ENCODE results near the gene CSMD2. TPM values are rescaled to one million over a fixed set of nuclear protein-coding genes. Genes with fewer than 3 reads are reported as not detected.

CSMD2 gene
- total RNA-seq, 1 donor from 2014 or later, result 0.98 TPM

DNA sequence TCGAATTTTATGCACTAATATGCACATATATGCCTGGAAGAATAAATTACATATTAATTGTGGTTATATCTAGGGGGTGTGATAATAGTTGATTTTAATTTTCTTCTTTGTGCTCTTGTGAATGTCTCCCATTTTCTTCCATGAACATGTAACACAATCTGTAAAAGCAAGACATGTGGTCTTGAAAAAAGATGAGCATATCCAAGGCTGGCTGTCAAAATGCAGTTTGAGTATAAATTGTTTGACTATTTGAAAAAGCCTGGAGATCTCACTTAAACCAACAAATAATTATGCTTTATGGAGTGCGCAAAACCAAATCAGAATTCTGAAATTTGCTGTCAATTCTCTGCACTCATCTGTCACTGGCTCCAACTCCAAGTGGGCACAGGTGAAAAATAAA, 157.3 kb downstream of the CSMD2 start:
- no peak for DNase-seq (ENCODE audit: low read depth)
- no peak overlapping the region for H3K4me3 ChIP-seq (ENCODE audit: low read depth, low read length)
- TF ChIP-seq, protein P1, sequence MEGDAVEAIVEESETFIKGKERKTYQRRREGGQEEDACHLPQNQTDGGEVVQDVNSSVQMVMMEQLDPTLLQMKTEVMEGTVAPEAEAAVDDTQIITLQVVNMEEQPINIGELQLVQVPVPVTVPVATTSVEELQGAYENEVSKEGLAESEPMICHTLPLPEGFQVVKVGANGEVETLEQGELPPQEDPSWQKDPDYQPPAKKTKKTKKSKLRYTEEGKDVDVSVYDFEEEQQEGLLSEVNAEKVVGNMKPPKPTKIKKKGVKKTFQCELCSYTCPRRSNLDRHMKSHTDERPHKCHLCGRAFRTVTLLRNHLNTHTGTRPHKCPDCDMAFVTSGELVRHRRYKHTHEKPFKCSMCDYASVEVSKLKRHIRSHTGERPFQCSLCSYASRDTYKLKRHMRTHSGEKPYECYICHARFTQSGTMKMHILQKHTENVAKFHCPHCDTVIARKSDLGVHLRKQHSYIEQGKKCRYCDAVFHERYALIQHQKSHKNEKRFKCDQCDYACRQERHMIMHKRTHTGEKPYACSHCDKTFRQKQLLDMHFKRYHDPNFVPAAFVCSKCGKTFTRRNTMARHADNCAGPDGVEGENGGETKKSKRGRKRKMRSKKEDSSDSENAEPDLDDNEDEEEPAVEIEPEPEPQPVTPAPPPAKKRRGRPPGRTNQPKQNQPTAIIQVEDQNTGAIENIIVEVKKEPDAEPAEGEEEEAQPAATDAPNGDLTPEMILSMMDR (conservative IDR thresholded peaks at IDR 0.05; ENCODE audit: low read depth, low read length), result no peak

DNA sequence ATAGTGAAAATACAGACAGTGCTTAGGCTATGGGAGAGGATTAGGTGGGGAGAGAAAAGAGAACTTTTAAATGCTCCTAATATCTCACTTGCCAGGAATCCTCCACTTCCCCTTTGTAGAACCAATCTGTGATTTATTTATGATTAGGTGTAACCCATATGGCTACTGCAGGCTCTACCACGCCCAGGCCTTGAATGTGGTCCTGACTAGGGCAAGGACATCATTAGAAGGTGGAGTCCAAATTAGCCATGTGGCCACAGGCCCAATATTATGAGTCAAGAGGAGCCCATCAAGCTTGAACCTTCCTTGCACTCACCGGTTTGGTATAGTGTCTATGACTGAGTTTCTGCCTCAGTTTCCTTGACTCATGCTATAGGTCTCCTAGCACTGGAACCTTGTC, 159.7 kb downstream of the CSMD2 start:
- H3K4me3 ChIP-seq (ENCODE audit: low read depth, low read length), result no peak overlapping the region
- TF ChIP-seq, protein P1 (conservative IDR thresholded peaks at IDR 0.05; ENCODE audit: low read depth, low read length), result no peak
- no peak for DNase-seq (ENCODE audit: low read depth)

GRCh38 chr1:34002810-34003209, 162.2 kb downstream of the CSMD2 start:
- no peak for DNase-seq (ENCODE audit: low read depth)
- TF ChIP-seq, protein P1 (conservative IDR thresholded peaks at IDR 0.05; ENCODE audit: low read depth, low read length), result no peak
- H3K4me3 ChIP-seq (ENCODE audit: low read depth, low read length), result no peak overlapping the region

- H3K4me3 ChIP-seq (ENCODE audit: low read depth, low read length), result no peak overlapping the region
- TF ChIP-seq, protein P1 (conservative IDR thresholded peaks at IDR 0.05; ENCODE audit: low read depth, low read length), result no peak
- DNase-seq (ENCODE audit: low read depth), result no peak
These were observed 167.6 kb downstream of the CSMD2 start for GRCh38 chr1:33997127-33998036.

- H3K4me3 ChIP-seq (ENCODE audit: low read depth, low read length), result no peak overlapping the region
- TF ChIP-seq, protein P1 (conservative IDR thresholded peaks at IDR 0.05; ENCODE audit: low read depth, low read length), result no peak
- no peak for DNase-seq (ENCODE audit: low read depth)
These were observed 168.7 kb downstream of the CSMD2 start for GRCh38 chr1:33996281-33996680.

DNA sequence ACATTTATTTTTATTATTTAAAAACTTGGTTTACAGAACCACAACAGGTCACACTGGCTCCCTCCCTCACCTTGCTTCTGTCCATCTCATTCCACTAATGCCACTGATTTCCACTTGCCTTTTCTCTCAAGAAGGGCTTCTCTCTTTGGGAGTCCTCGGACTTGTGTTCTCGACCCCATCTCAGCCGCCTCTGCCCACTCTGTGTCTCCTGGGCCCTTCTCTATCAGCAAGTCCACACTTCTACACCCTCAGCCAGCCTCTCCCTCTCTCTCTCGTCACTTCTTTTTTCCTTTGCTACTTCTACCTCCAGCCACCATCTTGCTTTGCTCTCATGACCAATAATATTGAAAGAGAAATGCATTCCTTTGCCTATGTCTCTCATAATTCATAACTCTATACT, 171.7 kb downstream of the CSMD2 start:
- no peak for DNase-seq (ENCODE audit: low read depth)
- no peak overlapping the region for H3K4me3 ChIP-seq (ENCODE audit: low read depth, low read length)
- TF ChIP-seq, protein P1 (conservative IDR thresholded peaks at IDR 0.05; ENCODE audit: low read depth, low read length), result no peak

DNA sequence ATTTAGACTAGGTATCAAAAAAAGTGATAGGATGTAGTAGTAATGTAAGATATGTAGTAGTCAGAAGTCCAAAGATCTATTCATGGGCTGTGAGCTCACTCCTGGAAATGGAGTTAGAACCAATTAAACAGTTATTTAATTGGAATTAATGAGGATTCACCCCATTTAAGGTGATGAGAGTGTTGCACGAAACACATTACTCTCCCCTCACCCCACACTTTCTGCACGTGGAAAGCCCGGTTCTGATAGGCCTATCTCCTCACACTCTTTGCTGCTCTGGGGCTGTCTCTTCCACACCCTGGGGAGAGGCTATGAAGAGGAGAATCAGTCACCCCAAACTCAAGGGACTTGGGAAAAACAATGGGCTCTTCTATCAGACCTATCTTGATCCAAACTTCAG, 174.7 kb downstream of the CSMD2 start:
- no peak for DNase-seq (ENCODE audit: low read depth)
- TF ChIP-seq, protein P1 (conservative IDR thresholded peaks at IDR 0.05; ENCODE audit: low read depth, low read length), result no peak
- H3K4me3 ChIP-seq (ENCODE audit: low read depth, low read length), result no peak overlapping the region
